ENCODE results near the gene GNAQ.

Gene GNAQ

GRCh38 chr9:77834898-77835488 is 196.6 kb downstream of the GNAQ start:
- DNase-seq, result no peak

DNA sequence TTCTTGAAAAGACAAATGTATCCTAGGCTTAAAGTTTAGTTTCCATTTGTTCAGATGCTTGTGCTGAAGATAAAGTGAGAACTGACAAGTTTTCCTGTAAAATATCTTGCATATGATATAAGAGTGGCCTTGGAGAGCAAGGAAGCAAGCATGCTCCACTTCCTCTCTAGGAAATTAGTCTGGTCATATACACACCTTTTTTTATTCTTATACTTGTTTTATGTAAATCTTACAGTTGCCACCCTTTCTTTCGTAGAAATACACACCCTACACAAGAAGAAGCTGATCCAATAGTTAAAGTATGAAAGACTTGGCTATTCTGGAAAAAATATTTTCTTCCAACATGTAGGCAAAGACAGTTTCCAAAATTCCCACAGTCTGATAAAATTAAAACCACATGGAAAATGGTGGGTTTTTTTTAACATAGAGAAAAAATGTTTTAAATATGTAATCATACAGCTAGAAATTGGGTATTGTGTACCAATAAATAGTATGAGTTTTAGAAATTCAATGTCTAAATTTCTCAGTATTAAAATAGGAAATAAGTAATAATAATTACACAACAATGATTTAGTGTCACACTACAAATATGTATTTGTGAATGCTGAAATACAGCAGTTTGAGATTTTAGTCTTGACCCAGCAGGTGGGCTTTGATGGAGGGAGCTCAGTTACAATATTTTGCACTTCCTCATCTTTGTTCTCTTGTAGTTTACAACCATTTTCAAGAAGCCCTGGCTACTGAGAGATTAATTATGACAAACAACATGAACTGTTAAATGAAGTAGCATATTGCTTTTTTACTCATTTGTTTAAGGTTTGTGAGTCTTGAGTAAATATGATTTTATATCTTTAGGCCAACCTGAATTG is 197.8 kb downstream of the GNAQ start:
- DNase-seq, result no peak

DNA sequence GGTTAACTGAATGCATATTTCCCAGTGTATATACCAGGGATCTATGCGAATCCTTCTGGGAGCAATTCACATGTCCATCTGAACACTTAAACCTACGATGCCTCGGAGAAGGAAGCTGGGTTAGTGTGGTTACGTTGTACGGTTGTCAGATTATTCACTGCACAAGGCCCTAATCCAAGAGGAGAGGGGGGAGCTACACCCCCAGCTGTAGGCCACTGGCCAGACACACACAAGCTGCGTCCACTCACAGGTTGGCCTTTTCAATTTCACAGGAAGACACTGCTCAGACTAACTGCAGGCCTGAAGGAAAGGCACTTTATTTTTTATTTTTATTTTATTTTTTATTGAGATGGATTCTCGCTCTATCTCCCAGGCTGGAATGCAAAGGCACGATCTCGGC is 199.0 kb downstream of the GNAQ start:
- DNase-seq, result no peak

- DNase-seq, result no peak
Measured at GRCh38 chr9:77831781-77832180, 199.8 kb downstream of the GNAQ start.

GRCh38 chr9:77830618-77831285 is 200.9 kb downstream of the GNAQ start:
- peak in 1 of 3 donors; percentile 6 for DNase-seq

DNA sequence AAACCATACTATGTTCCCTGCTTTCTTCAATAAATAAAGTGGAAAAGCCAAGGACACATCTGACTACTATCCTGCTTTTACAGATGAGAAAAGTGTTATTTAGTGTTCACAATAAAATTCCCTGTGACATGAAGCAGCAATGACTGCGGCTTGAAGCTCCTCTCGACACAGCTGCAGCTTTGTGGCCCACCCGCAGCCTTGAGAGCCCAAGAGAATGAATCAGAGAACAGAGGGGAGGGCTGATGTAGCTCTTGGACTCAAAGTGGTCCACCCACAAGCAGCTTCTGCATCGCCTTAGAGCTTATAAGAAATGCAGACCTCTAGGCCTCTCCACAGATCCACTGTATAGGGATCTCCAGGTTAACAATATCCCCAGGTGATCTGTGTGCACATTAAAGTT is 202.2 kb downstream of the GNAQ start:
- no peak for DNase-seq

GRCh38 chr9:77827104-77827784 is 204.4 kb downstream of the GNAQ start:
- peak; percentile 39 to 63 (median 51) for DNase-seq

DNA sequence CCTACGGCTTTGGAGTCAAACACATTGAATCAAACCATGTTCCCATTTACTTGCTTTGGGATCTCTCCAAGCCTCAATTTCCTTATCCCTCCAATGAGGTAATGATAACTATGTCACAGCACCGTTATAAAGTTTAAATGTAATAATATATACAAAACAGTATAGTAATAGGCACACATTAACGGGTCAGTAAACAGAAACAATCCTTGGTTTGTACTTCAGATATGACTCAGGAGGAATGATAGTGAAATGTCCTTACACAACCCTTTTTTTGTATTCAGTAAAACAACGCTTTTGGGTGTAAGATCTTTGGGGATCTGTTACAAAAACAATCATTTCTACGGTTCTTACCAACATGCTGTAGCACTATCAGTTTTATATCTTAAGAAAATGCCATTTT is 205.0 kb downstream of the GNAQ start:
- DNase-seq, result peak in 1 of 3 donors; percentile 6

- DNase-seq, result no peak
Measured at GRCh38 chr9:77826116-77826515, 205.5 kb downstream of the GNAQ start.

GRCh38 chr9:77825361-77825760 is 206.2 kb downstream of the GNAQ start:
- DNase-seq, result no peak

- DNase-seq, result peak; percentile 38 to 69 (median 64)
Measured at GRCh38 chr9:77820293-77820954, 211.2 kb downstream of the GNAQ start.

DNA sequence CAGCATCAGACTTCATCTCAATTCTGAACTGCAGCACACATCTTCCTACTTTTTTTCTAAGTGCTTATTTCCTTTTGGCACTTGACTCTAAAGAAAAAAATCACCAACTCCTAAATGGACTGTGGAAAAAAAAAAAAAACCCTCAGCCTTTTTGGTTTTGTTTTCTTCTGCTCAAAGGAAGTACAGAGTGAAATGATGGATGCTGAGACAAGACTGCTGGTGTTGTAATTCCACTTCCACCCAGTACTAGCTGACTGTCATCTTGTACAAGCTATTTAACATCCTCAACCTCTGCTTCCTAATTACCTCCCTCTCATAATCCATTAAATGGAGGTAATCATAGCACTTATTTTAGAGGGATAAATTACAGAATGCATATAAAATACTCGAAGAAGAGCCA is 212.0 kb downstream of the GNAQ start:
- peak; percentile 53 to 67 (median 56) for DNase-seq

- DNase-seq, result no peak
Measured at GRCh38 chr9:77817590-77818311, 213.9 kb downstream of the GNAQ start.

DNA sequence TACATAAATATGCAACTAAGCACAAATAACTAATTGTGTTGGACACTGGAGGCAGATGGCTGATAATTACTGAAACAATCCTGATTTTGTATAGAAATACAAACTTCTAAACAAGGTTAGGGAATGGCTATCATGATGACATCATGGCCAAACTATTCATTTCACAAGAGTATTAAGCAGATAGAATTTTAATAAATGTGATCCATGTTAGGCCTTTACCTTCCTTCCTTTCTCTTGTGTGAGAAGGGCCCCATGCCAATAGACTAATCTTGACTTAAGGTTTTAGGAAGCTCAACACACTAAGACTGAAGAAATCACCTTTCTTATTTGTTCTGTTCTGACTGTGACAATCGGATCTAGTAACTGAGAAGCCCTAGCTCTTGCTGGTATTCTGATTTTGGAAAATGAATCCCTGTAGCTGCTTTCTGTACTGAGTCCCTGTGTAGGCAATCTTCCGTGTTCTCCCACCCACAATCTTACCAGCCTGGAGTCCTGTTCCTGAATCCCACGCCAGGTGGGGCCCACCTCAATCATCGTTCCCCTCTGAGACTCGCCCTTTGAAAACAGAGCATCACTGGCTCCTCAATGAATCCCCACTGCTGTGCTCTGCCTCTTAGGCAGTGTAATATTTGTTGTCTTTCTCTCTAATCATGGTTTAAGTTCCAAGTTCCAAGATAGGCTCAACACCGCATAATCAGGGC is 214.8 kb downstream of the GNAQ start:
- DNase-seq, result no peak

GRCh38 chr9:77815260-77815659 is 216.4 kb downstream of the GNAQ start:
- DNase-seq, result no peak

DNA sequence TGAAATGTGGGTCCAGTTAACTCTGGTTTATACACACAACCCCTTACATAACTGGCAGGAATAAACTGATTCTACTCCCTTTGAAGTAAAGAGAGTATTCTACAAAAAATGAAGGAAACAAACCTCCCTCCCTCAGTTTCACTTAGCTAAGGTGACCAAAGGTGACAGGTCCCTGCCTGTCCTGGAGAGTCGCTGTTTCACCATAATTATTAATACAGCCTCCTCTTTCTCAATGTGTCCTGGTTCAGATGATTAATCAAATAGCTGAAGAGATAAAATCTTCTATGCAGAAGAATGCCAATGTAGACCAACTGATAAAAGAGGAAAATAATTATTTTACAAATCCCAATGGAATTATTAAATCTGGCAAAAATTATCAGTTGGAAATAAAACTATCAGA is 219.8 kb downstream of the GNAQ start:
- DNase-seq, result no peak

- DNase-seq, result no peak
Measured at GRCh38 chr9:77810637-77811119, 220.9 kb downstream of the GNAQ start.

GRCh38 chr9:77810047-77810446 is 221.6 kb downstream of the GNAQ start:
- DNase-seq, result no peak

DNA sequence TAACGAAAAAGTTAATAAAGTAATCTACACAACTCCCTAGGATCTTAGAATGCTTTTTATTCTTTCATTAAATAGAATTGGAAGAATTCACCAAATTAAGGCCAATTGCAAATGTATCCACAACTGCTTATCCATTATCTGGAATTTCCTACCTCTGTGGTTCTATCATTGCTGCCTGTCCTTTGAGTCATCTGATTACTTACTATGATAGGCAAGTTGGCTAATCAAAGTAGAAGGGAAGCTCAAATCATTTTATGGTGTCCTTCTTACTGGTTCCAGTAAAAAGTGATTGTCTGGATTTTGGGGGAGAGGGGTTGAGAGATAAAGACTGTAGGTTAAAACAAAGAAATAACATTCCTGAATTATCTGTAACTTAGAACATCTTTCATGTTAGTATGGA is 222.1 kb downstream of the GNAQ start:
- peak in 1 of 3 donors; percentile 12 for DNase-seq

DNA sequence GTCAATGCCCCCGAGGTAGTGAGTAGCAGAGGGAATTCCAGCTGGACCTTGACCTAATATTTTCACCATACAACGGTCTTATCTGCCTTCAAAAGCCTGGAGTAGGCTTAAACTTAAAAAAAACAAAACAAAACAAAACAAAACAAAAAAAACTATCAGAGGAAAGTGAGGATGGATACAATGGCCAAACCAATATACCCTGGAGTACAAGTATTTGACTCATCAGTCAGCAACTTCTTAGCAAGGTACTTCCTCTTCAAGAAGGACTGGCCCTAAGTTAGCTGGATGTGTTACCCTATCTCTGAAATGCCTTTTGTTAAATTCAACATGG is 222.9 kb downstream of the GNAQ start:
- peak; percentile 22 to 37 (median 37) for DNase-seq

Measured in suppressor macrophage treated with lipopolysaccharide for 1 hour (primary cell).